H9 (cell line): ENCODE measurements around the gene IL3. TPM values are rescaled to one million over a fixed set of nuclear protein-coding genes. Genes with fewer than 3 reads are reported as not detected.

ENCODE experiments used
- DNase-seq: peaks from one replicate; pipeline ENCODE4 v3.0.0-alpha.2; 2017
- H2AFZ ChIP-seq: one replicate; pipeline ENCODE4 v1.6.1; 2013; ENCODE audit warnings: mild to moderate bottlenecking, low read length, control low read depth, moderate library complexity
- H2AK5ac ChIP-seq: 2 replicates; pipeline ENCODE4 v1.6.1; 2013; ENCODE audit warnings: low read length, control low read depth, mixed read lengths; ENCODE audit not compliant: insufficient read length
- H2BK120ac ChIP-seq: one replicate; pipeline ENCODE4 v1.6.1; 2013; ENCODE audit warnings: low read depth, mild to moderate bottlenecking, low read length, control low read depth, inconsistent platforms; ENCODE audit not compliant: poor library complexity, severe bottlenecking
- H2BK12ac ChIP-seq: 2 replicates; pipeline ENCODE4 v1.6.1; 2013; ENCODE audit warnings: low read length, control low read depth, mixed read lengths, low read depth; ENCODE audit not compliant: insufficient read length
- H2BK15ac ChIP-seq: 2 replicates; pipeline ENCODE4 v1.6.1; 2013; ENCODE audit warnings: low read depth, low read length, control low read depth
- H2BK20ac ChIP-seq: one replicate; pipeline ENCODE4 v1.6.1; 2013; ENCODE audit warnings: low read depth, mild to moderate bottlenecking, low read length, control low read depth, inconsistent platforms; ENCODE audit not compliant: poor library complexity, severe bottlenecking
- H2BK5ac ChIP-seq: 2 replicates; pipeline ENCODE4 v1.6.1; 2013; ENCODE audit warnings: low read length, control low read depth, mixed read lengths; ENCODE audit not compliant: insufficient read length
- H3K14ac ChIP-seq: 2 replicates; pipeline ENCODE4 v1.6.1; 2013; ENCODE audit warnings: low read length, control low read depth; ENCODE audit not compliant: insufficient read depth
- H3K18ac ChIP-seq: 2 replicates; pipeline ENCODE4 v1.6.1; 2013; ENCODE audit warnings: low read depth, mild to moderate bottlenecking, mixed read lengths, low read length, control low read depth; ENCODE audit not compliant: insufficient read length
- H3K23ac ChIP-seq: 2 replicates; pipeline ENCODE4 v1.6.1; 2013; ENCODE audit warnings: low read length, control low read depth, mixed read lengths, low read depth; ENCODE audit not compliant: insufficient read length
- H3K23me2 ChIP-seq: 2 replicates; pipeline ENCODE4 v1.6.1; 2013; ENCODE audit warnings: low read depth, mild to moderate bottlenecking, mixed read lengths, low read length, control low read depth; ENCODE audit not compliant: insufficient read length, poor library complexity, severe bottlenecking
- H3K27ac ChIP-seq: 2 replicates; pipeline ENCODE4 v1.5.1; 2013; ENCODE audit warnings: low read length, control low read depth, mixed read lengths, low read depth; ENCODE audit not compliant: insufficient read length
- H3K27me3 ChIP-seq: 2 replicates; pipeline ENCODE4 v1.6.1; 2013; ENCODE audit warnings: low read length, control low read depth, inconsistent platforms; ENCODE audit not compliant: insufficient read depth
- H3K4ac ChIP-seq: 2 replicates; pipeline ENCODE4 v1.6.1; 2013; ENCODE audit warnings: low read depth, mild to moderate bottlenecking, control low read depth, inconsistent platforms, low read length, moderate library complexity
- H3K4me1 ChIP-seq: 2 replicates; pipeline ENCODE4 v1.6.1; 2013; ENCODE audit warnings: low read length, control low read depth, inconsistent platforms; ENCODE audit not compliant: insufficient read depth
- H3K4me2 ChIP-seq: 2 replicates; pipeline ENCODE4 v1.6.1; 2013; ENCODE audit warnings: low read length, control low read depth, mixed read lengths; ENCODE audit not compliant: insufficient read length, insufficient read depth
- H3K56ac ChIP-seq: 2 replicates; pipeline ENCODE4 v1.6.1; 2013; ENCODE audit warnings: low read depth, mild to moderate bottlenecking, mixed read lengths, low read length, control low read depth; ENCODE audit not compliant: insufficient read length
- H3K79me1 ChIP-seq: 2 replicates; pipeline ENCODE4 v1.6.1; 2013; ENCODE audit warnings: low read depth, mild to moderate bottlenecking, moderate library complexity, low read length, control low read depth, inconsistent platforms; ENCODE audit not compliant: insufficient read depth, poor library complexity, severe bottlenecking
- H3K79me2 ChIP-seq: 2 replicates; pipeline ENCODE4 v1.6.1; 2013; ENCODE audit warnings: low read length, control low read depth, inconsistent platforms; ENCODE audit not compliant: insufficient read depth
- H3K9ac ChIP-seq: 2 replicates; pipeline ENCODE4 v1.6.1; 2013; ENCODE audit warnings: low read length, control low read depth, mixed read lengths; ENCODE audit not compliant: insufficient read length; ENCODE audit errors: extremely low read depth
- H3K9me3 ChIP-seq: one replicate; pipeline ENCODE4 v1.6.1; 2013; ENCODE audit warnings: low read depth, low read length, inconsistent platforms; ENCODE audit not compliant: control insufficient read depth
- H3T11ph ChIP-seq: one replicate; pipeline ENCODE4 v1.6.1; 2013; ENCODE audit warnings: mild to moderate bottlenecking, low read length, control low read depth, inconsistent platforms
- H4K20me1 ChIP-seq: one replicate; pipeline ENCODE4 v1.6.1; 2013; ENCODE audit not compliant: control insufficient read depth, insufficient read length, insufficient read depth
- H4K5ac ChIP-seq: 2 replicates; pipeline ENCODE4 v1.6.1; 2013; ENCODE audit warnings: low read depth, mild to moderate bottlenecking, mixed read lengths, low read length, control low read depth; ENCODE audit not compliant: insufficient read length
- H4K8ac ChIP-seq: replicated peaks from 2 replicates; pipeline ENCODE4 v1.6.1; 2013; ENCODE audit warnings: low read length, control low read depth, mixed read lengths, low read depth; ENCODE audit not compliant: insufficient read length
- H4K91ac ChIP-seq: 2 replicates; pipeline ENCODE4 v1.6.1; 2013; ENCODE audit warnings: low read depth, mild to moderate bottlenecking, moderate library complexity, mixed read lengths, low read length, control low read depth; ENCODE audit not compliant: insufficient read length
- H3K27ac Mint-ChIP-seq, 3 experiments: 2 replicates in 2 of 3; 3 replicates in 1 of 3; pipeline ENCODE4 v1.8.0; 2020 to 2021; ENCODE audit warnings: mixed read lengths in 3 of 3, mild to moderate bottlenecking in 1 of 3, moderate library complexity in 1 of 3
- H3K27me3 Mint-ChIP-seq: 2 replicates; pipeline ENCODE4 v1.8.0; 2021; ENCODE audit warnings: low read depth, mild to moderate bottlenecking, moderate library complexity, mixed read lengths
- H3K36me3 Mint-ChIP-seq, 3 experiments: 2 replicates in 2 of 3; 3 replicates in 1 of 3; pipeline ENCODE4 v1.8.0; 2020 to 2021; ENCODE audit warnings: low read depth in 3 of 3, mixed read lengths in 3 of 3; ENCODE audit not compliant: insufficient read depth in 1 of 3
- H3K4me1 Mint-ChIP-seq, 2 experiments: 2 replicates each; pipeline ENCODE4 v1.8.0; 2020; ENCODE audit warnings: mixed read lengths in 2 of 2
- H3K4me3 Mint-ChIP-seq, 2 experiments: 2 replicates in 1 of 2; 3 replicates in 1 of 2; pipeline ENCODE4 v1.8.0; 2020 to 2021; ENCODE audit warnings: mild to moderate bottlenecking in 2 of 2, mixed read lengths in 2 of 2, moderate library complexity in 1 of 2
- H3K9me3 Mint-ChIP-seq, 2 experiments: 2 replicates in 1 of 2; 3 replicates in 1 of 2; pipeline ENCODE4 v1.8.0; 2020; ENCODE audit warnings: mild to moderate bottlenecking in 2 of 2, mixed read lengths in 2 of 2, moderate library complexity in 1 of 2
- WGBS: extraction: QIAGEN DNeasy Blood & Tissue Kit; methylation state at CpG from one replicate; pipeline ENCODE4 v1.1.7; 2013; ENCODE audit warnings: missing lambda C conversion rate, low lambda C conversion rate, mixed read lengths; ENCODE audit not compliant: insufficient read length; ENCODE audit errors: extremely low coverage; 5-methylcytosine and 5-hydroxymethylcytosine counted together
- total RNA-seq: library from RNA; stranded (reverse); gene quantifications from 2 replicates; pipeline ENCODE4 v1.2.1, GENCODE V29; 2021
- TF ChIP-seq, protein P1 (sequence below): fragments of 200-600 bp; sonication (generic); conservative IDR thresholded peaks from 3 replicates; pipeline ENCODE4 v1.8.0; 2021; ENCODE audit warnings: antibody characterized with exemption, mild to moderate bottlenecking

Gene IL3
- total RNA-seq, 1 experiment from 2014 or later, result not detected

DNA sequence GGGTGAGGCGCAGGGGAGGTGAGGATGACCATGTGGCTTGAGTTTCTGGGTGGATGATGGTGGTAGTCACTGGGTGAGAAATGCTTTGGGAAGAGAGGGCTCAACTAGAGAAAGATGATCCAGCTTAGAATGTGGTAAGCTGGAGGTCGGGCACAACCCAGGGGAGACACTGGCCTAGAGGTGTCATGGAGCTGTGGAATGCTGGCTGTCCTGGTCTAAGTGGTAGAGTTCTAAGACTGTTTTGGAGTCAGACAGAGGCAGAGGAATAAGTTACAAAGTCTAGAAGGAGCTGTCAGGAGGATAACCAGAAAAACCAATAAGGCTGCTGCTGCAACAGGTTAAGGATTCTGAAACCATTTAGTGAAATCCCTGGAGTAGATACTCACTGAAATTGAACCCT lies 29.8 kb upstream of the IL3 start:
- Histone ChIP-seq H3K23ac (no peak overlapping the region), H3T11ph (no peak overlapping the region), H3K9ac (no peak overlapping the region), H3K4me2 (no peak overlapping the region), H3K27me3 (no peaks in the 10 kb centered on the region), H3K27ac (no peak overlapping the region), H3K79me1 (no peaks in the 10 kb centered on the region), H2BK5ac (no peak overlapping the region), H3K4ac (no peak overlapping the region), H2BK15ac (no peak overlapping the region), H3K56ac (no peak overlapping the region), H3K23me2 (no peaks in the 10 kb centered on the region), H4K20me1 (no peaks in the 10 kb centered on the region), H3K14ac (no peak overlapping the region), H4K5ac (no peak overlapping the region), H3K79me2 (no peaks in the 10 kb centered on the region), H2BK12ac (no peak overlapping the region), H2AFZ (no peak overlapping the region), H3K4me1 (no peaks in the 10 kb centered on the region), H4K91ac (no peak overlapping the region), H2AK5ac (no peak overlapping the region), H3K9me3 (no peaks in the 10 kb centered on the region), H3K18ac (no peak overlapping the region), H2BK120ac (no peak overlapping the region), H4K8ac (no peak overlapping the region), H2BK20ac (no peak overlapping the region)
- Mint-ChIP-seq H3K4me3 (no peak overlapping the region), H3K9me3 (no peaks in the 10 kb centered on the region), H3K36me3 (no peaks in the 10 kb centered on the region), H3K4me1 (no peaks in the 10 kb centered on the region), H3K27ac (no peak overlapping the region), H3K27me3 (0 out of 2 replicates have a peak, but pooled peaks cover 2% of the 10 kb centered on the region)
- TF ChIP-seq, protein P1, sequence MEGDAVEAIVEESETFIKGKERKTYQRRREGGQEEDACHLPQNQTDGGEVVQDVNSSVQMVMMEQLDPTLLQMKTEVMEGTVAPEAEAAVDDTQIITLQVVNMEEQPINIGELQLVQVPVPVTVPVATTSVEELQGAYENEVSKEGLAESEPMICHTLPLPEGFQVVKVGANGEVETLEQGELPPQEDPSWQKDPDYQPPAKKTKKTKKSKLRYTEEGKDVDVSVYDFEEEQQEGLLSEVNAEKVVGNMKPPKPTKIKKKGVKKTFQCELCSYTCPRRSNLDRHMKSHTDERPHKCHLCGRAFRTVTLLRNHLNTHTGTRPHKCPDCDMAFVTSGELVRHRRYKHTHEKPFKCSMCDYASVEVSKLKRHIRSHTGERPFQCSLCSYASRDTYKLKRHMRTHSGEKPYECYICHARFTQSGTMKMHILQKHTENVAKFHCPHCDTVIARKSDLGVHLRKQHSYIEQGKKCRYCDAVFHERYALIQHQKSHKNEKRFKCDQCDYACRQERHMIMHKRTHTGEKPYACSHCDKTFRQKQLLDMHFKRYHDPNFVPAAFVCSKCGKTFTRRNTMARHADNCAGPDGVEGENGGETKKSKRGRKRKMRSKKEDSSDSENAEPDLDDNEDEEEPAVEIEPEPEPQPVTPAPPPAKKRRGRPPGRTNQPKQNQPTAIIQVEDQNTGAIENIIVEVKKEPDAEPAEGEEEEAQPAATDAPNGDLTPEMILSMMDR, result no peak
- no peak for DNase-seq
- no CpG with 5 or more reads among the region's 2 CpGs for WGBS
